ENCODE results near the gene HLA-DRB1. TPM values are rescaled to one million over a fixed set of nuclear protein-coding genes. Genes with fewer than 3 reads are reported as not detected.
A peak's percentile ranks its signal among the peaks of the same experiment; 100 is the strongest.

The HLA-DRB1 gene
- total RNA-seq, 3 donors from 2014 or later (not counting 1 experiment from before 2014, with no cell fraction given) = 42.8 to 123 (median 53.9) TPM

DNA sequence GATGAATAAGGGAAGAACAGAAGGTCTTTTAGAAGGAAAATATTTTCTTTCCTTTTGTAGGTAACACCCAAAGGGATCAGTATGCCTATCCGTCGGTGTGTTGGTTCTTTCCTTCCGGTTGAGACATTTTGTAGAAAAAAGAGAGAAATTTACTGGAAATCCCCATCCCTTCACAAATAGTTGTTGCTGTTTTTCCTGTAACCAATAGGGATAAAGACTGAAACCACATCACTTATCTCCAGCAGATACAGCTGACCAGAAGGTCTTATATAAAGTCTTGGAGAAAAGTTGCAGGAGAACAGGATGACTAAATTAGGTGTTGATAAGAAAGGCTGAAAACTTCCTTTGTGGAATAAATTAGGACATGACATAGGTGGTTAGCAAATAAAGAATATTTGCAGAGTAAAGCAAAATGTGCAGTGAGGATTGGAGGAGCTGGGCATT lies 14.8 kb upstream of the HLA-DRB1 start:
- no peaks in the 10 kb centered on the region for H3K36me3 ChIP-seq (ENCODE audit: control insufficient read depth, insufficient read depth, low read length)
- no peaks in the 10 kb centered on the region for H3K27me3 ChIP-seq (ENCODE audit: control insufficient read depth, insufficient read depth, low read length)
- peak; percentile 75 to 80 (median 78) for ATAC-seq
- Mint-ChIP-seq H3K4me1 (peaks cover 12 to 13% of the 10 kb centered on the region in 2 donors), H3K4me3 (peak overlapping the region; percentile 74), H3K27ac (peak overlapping the region; percentile 70 to 85), H3K27me3 (ENCODE audit: low read depth in 2 of 2) (peaks cover 0 to 5% of the 10 kb centered on the region in 2 donors), H3K36me3 (no peaks in the 10 kb centered on the region), H3K9me3 (no peaks in the 10 kb centered on the region)
- no peak overlapping the region for H3K4me3 ChIP-seq (ENCODE audit: low read length)
- no CpG with 5 or more reads among the region's 3 CpGs for WGBS (ENCODE audit: insufficient coverage)
- H3K9me3 ChIP-seq (ENCODE audit: control insufficient read depth, insufficient read depth, low read length) = no peaks in the 10 kb centered on the region
- peak overlapping the region; percentile 94 for H3K27ac ChIP-seq (ENCODE audit: low read length)
- intact Hi-C loops (cut with micrococcal nuclease) = no loop called here
- no peaks in the 10 kb centered on the region for H3K4me1 ChIP-seq (ENCODE audit: control insufficient read depth, insufficient read depth, low read length)
- peak in 1 of 2 donors; percentile 57 for DNase-seq
- TF ChIP-seq, protein P1, sequence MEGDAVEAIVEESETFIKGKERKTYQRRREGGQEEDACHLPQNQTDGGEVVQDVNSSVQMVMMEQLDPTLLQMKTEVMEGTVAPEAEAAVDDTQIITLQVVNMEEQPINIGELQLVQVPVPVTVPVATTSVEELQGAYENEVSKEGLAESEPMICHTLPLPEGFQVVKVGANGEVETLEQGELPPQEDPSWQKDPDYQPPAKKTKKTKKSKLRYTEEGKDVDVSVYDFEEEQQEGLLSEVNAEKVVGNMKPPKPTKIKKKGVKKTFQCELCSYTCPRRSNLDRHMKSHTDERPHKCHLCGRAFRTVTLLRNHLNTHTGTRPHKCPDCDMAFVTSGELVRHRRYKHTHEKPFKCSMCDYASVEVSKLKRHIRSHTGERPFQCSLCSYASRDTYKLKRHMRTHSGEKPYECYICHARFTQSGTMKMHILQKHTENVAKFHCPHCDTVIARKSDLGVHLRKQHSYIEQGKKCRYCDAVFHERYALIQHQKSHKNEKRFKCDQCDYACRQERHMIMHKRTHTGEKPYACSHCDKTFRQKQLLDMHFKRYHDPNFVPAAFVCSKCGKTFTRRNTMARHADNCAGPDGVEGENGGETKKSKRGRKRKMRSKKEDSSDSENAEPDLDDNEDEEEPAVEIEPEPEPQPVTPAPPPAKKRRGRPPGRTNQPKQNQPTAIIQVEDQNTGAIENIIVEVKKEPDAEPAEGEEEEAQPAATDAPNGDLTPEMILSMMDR (IDR thresholded peaks at IDR 0.05) = no peak

DNA sequence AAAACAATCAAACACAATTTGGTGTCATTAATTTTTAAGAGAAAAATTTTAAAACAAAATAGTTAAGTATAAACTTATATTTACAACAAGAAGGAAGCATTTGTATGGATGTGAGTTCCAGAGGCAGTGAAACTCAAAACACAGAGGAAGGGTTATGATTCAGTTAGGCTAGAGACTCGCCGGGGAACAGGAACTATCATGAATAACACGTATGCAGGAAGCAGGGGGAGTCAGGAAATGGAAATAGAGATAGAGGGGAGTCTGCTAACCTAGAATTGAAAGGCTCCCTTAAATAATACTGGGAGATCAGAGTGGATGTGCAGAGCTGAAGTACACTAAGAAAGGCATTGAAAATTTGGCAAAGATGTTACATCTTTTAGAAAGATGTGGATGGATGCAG lies 14.2 kb upstream of the HLA-DRB1 start:
- no peaks in the 10 kb centered on the region for H3K36me3 ChIP-seq (ENCODE audit: control insufficient read depth, insufficient read depth, low read length)
- Mint-ChIP-seq H3K9me3 (no peaks in the 10 kb centered on the region), H3K4me1 (peaks cover 12 to 13% of the 10 kb centered on the region in 2 donors), H3K4me3 (peak overlapping the region; percentile 74), H3K36me3 (no peaks in the 10 kb centered on the region), H3K27me3 (ENCODE audit: low read depth in 2 of 2) (peaks cover 5% of the 10 kb centered on the region in 2 donors), H3K27ac (peak overlapping the region; percentile 70 to 85)
- peak overlapping the region; percentile 94 for H3K27ac ChIP-seq (ENCODE audit: low read length)
- ATAC-seq (peak in 2 of 3 donors; percentile 43 to 54), DNase-seq (peak in 1 of 2 donors; percentile 31)
- WGBS (ENCODE audit: insufficient coverage) = 0% methylated on average over 3 of the region's 3 CpGs
- H3K4me1 ChIP-seq (ENCODE audit: control insufficient read depth, insufficient read depth, low read length) = no peaks in the 10 kb centered on the region
- no peak overlapping the region for H3K4me3 ChIP-seq (ENCODE audit: low read length)
- intact Hi-C loops (cut with micrococcal nuclease) = no loop called here
- H3K9me3 ChIP-seq (ENCODE audit: control insufficient read depth, insufficient read depth, low read length) = no peaks in the 10 kb centered on the region
- TF ChIP-seq, protein P1 (IDR thresholded peaks at IDR 0.05) = no peak
- no peaks in the 10 kb centered on the region for H3K27me3 ChIP-seq (ENCODE audit: control insufficient read depth, insufficient read depth, low read length)

DNA sequence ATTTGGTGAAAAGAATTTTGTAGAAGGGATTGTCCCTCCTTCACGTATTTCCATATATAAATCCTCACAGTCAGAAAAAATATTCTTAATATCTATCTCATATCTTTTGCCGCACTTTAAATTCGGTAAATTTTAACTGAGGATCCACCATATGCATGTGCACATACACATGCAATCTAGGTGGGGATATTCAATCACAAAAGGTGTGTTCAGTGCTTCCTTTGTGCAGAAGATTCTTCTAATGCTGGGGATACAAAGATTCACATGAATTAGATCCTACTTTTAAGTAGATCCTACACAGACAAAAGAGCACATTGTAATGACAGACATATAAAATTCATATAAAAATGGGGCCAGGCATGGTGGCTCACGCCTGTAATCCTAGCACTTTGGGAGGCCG lies 13.6 kb upstream of the HLA-DRB1 start:
- H3K4me3 Mint-ChIP-seq = peak overlapping the region; percentile 14
- no peaks in the 10 kb centered on the region for H3K27me3 ChIP-seq (ENCODE audit: control insufficient read depth, insufficient read depth, low read length)
- no peaks in the 10 kb centered on the region for H3K4me1 ChIP-seq (ENCODE audit: control insufficient read depth, insufficient read depth, low read length)
- peaks cover 12 to 13% of the 10 kb centered on the region in 2 donors for H3K4me1 Mint-ChIP-seq
- H3K27ac Mint-ChIP-seq = peak overlapping the region in 1 of 2 donors; percentile 61
- intact Hi-C loops (cut with micrococcal nuclease) = no loop called here
- no peaks in the 10 kb centered on the region for H3K9me3 ChIP-seq (ENCODE audit: control insufficient read depth, insufficient read depth, low read length)
- H3K4me3 ChIP-seq (ENCODE audit: low read length) = no peak overlapping the region
- DNase-seq (no peak), ATAC-seq (no peak)
- no peaks in the 10 kb centered on the region for H3K9me3 Mint-ChIP-seq
- WGBS (ENCODE audit: insufficient coverage) = 67% methylated on average over 3 of the region's 5 CpGs
- H3K27ac ChIP-seq (ENCODE audit: low read length) = peak overlapping the region; percentile 74
- TF ChIP-seq, protein P1 (IDR thresholded peaks at IDR 0.05) = no peak
- H3K27me3 Mint-ChIP-seq (ENCODE audit: low read depth in 2 of 2) = peaks cover 7 to 9% of the 10 kb centered on the region in 2 donors
- H3K36me3 Mint-ChIP-seq = no peaks in the 10 kb centered on the region
- H3K36me3 ChIP-seq (ENCODE audit: control insufficient read depth, insufficient read depth, low read length) = no peaks in the 10 kb centered on the region

DNA sequence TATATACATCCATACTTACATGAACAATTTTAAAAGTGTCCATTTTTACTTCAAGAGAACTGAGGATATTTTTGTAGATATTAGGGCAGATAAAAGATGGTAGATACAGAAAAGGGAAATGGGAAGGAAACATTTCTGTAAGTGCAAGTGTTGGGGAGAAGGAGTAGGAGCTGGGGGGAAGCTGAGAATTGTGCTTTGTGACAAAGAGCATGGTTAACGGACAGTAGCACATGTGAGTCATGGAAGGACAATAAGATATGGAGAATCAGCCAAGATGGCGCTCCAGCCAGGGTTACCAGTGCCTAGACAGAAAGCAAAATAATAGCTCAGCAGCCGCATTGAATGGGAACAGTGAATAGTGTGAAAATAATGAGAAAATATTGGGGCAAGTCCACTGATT lies 12.7 kb upstream of the HLA-DRB1 start:
- TF ChIP-seq, protein P1 (IDR thresholded peaks at IDR 0.05) = no peak
- DNase-seq (no peak), ATAC-seq (no peak)
- Mint-ChIP-seq H3K4me3 (no peak overlapping the region), H3K9me3 (no peaks in the 10 kb centered on the region), H3K27me3 (ENCODE audit: low read depth in 2 of 2) (peaks cover 5 to 9% of the 10 kb centered on the region in 2 donors), H3K4me1 (peaks cover 12 to 13% of the 10 kb centered on the region in 2 donors), H3K36me3 (no peaks in the 10 kb centered on the region), H3K27ac (peak overlapping the region; percentile 53 to 61)
- no peaks in the 10 kb centered on the region for H3K27me3 ChIP-seq (ENCODE audit: control insufficient read depth, insufficient read depth, low read length)
- no peaks in the 10 kb centered on the region for H3K4me1 ChIP-seq (ENCODE audit: control insufficient read depth, insufficient read depth, low read length)
- no peak overlapping the region for H3K4me3 ChIP-seq (ENCODE audit: low read length)
- 63% methylated on average over 3 of the region's 3 CpGs for WGBS (ENCODE audit: insufficient coverage)
- H3K36me3 ChIP-seq (ENCODE audit: control insufficient read depth, insufficient read depth, low read length) = no peaks in the 10 kb centered on the region
- intact Hi-C loops (cut with micrococcal nuclease) = no loop called here
- H3K27ac ChIP-seq (ENCODE audit: low read length) = peak overlapping the region; percentile 74
- H3K9me3 ChIP-seq (ENCODE audit: control insufficient read depth, insufficient read depth, low read length) = no peaks in the 10 kb centered on the region

Measured in natural killer cell (primary cell).